RWPE1 (cell line): ENCODE data around the gene SLC16A4.
"Not testable (repeated sequence)": the region's sequence is repeated elsewhere in the genome, so short reads cannot be mapped to it uniquely, and the experiment has no call there.

Experiments
- CTCF ChIA-PET: fragments of 350-600 bp; sonication (Branson Sonifier 250); formaldehyde crosslinking; extraction: SDS; loops from one replicate; lab custom pipeline; 2021; lab: Yijun Ruan, JAX
- POLR2A ChIA-PET: fragments of 400-600 bp; formaldehyde crosslinking; extraction: SDS; loops from one replicate; lab custom pipeline; 2020; ENCODE audit warnings: antibody characterized with exemption; ENCODE audit not compliant: low non-redundant PET; lab: Yijun Ruan, JAX
- DNase-seq: peaks from one replicate; pipeline ENCODE4 v3.0.0; 2012; ENCODE audit warnings: low spot score
- H3K27ac ChIP-seq: fragments of 450-650 bp; 2 replicates; pipeline ENCODE4 v1.5.1; 2017
- CTCF ChIP-seq: fragments of 450-650 bp; conservative IDR thresholded peaks from 2 replicates; pipeline ENCODE4 v1.5.1; 2017; ENCODE audit warnings: low read depth, mild to moderate bottlenecking

The SLC16A4 gene

GRCh38 chr1:110403805-110404204, 13.0 kb upstream of the SLC16A4 start:
- no peak for DNase-seq
- CTCF ChIA-PET, result interaction anchor here (0.6 kb wide), 2 partner anchors 93 to 256 kb away, joined by 3 to 4 read pairs; no protein-coding TSS in a partner anchor
- H3K27ac ChIP-seq, result no peak overlapping the region
- POLR2A ChIA-PET, result interaction anchor here (1.2 kb wide), 1 partner anchor 65 kb away, joined by 4 read pairs; the partner anchor contains the start of gene RBM15
- no peak for TF ChIP-seq CTCF

DNA sequence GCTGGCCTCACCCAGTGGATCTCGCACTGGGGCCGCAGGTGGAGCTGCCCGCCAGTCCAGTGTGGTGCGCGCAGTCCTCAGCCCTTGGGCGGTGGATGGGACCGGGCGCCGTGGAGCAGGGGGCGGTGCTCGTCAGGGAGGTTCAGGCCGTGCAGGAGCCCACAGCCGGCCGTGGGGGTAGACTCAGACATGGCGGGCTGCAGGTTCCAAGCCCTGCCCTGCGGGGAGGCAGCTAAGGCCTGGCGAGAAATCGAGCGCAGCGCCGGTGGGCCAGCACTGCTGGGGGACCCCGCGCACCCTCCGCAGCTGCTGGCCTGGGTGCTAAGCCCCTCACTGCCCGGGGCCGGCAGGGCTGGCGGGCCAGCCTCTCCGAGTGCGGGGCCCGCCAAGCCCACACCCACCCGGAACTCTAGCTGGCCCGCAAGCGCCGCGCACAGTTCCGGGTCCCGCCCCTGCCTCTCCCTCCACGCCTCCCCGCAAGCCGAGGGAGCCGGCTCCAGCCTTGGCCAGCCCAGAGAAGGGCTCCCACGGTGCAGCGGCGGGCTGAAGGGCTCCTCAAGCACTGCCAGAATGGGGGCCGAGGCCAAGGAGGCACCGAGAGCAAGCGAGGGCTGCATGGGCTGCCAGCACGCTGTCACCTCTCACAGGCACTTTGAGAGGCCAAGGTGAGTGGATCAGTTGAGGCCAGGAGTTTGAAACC, 5.6 kb upstream of the SLC16A4 start:
- DNase-seq, H3K27ac ChIP-seq, POLR2A ChIA-PET, CTCF ChIA-PET: not testable (repeated sequence)

DNA sequence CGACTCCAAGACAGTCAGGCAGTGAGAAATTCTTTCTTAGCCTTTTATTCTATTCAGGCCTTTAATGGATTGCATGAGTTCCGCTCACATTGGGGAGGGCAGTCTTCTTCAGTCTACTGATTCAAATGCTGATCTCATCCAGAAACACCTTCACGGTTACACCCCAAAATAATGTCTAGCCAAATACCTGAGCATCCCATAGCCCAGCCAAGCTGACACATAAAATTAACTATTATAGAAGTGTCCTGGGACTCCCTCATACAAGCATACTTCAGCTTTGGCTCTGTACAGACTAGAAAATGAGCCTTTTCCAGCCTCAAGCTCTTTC, 3.6 kb upstream of the SLC16A4 start:
- CTCF ChIA-PET, result no interaction called here
- no peak for DNase-seq
- POLR2A ChIA-PET, result no interaction called here
- no peak for TF ChIP-seq CTCF
- no peak overlapping the region for H3K27ac ChIP-seq

DNA sequence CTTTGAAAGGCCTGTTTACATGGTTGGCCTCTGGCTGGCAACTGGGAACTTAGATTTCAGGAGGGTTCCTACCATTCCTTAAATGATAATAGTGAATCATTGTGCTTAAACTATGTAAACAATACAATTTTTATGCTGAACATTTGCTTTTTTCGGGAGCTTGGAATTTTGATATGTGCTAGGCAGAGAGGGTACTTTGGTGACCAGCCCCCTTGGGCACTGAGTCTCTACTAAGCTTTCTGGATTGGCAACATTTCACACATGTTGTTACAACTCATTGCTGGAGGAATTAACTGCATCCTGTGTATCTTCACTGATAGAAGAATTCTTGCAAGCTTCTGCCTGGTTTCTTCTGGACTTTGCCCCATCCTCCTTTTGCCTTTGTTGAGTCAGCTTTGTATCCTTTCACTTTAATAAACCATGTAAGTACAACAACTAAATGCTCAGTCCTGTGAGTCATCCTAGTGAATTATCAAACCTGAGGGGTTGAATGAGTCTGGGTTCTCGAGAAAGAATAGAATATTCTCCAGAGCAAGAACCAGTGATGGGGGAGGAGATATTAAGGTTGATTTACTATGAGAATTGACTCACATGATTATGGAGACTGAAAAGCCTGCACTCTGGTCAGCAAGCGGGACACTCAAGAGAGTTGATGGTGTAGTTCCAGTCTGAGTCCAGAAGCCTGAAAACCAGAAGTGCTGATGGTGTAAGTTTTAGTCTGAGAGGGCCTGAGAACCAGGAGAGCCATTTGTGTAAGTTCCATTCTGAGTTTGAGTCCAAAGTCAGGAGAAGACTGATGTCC, 3.1 kb upstream of the SLC16A4 start:
- H3K27ac ChIP-seq, result no peak overlapping the region
- DNase-seq, result peak; percentile 32
- TF ChIP-seq CTCF, result no peak
- ChIA-PET POLR2A (no interaction called here), CTCF (interaction anchor here (1.1 kb wide), 1 partner anchor 197 kb away, joined by 3 read pairs; no protein-coding TSS in a partner anchor)

DNA sequence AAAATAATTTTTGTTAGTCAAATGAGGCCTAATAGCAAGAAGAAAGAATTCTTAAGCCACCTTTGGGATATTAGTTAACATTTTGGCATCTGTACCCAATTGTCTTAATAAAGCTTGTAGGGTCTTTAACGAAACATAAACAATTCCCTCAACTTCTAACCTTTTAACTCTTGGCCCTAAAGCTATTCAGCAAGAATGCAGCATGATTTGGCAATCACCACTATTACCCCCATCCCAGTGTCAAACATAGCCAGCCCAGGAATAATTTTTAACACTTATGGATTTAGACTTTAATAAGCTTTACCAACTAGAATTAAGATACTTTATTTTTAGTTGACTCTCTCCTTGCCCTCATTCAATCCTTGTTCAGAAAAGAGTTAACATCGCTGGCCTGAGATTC, 2.5 kb upstream of the SLC16A4 start:
- CTCF ChIA-PET, result interaction anchor here (1.1 kb wide), 1 partner anchor 196 kb away, joined by 3 read pairs; no protein-coding TSS in a partner anchor
- no peak for DNase-seq
- no peak overlapping the region for H3K27ac ChIP-seq
- no peak for TF ChIP-seq CTCF
- POLR2A ChIA-PET, result no interaction called here

- ChIA-PET CTCF (no interaction called here), POLR2A (no interaction called here)
- H3K27ac ChIP-seq, result no peak overlapping the region
- TF ChIP-seq CTCF, result no peak
- DNase-seq, result peak; percentile 65
Observed at GRCh38 chr1:110390096-110390495, 730 bp downstream of the SLC16A4 start.
